M059J (cell line): Measurements from ENCODE around the gene SEMA4F. TPM values are rescaled to one million over a fixed set of nuclear protein-coding genes. Genes with fewer than 3 reads are reported as not detected.

Experiments
- DNase-seq: peaks from one replicate; pipeline ENCODE4 v3.0.0-alpha.2; 2012; ENCODE audit warnings: low read depth
- total RNA-seq: library from RNA; depleted of rRNA; stranded (reverse); fragments of >200 nt; shearing (Covaris generic); gene quantifications from 2 replicates; pipeline ENCODE4 v1.2.3, GENCODE V29; 2014

SEMA4F gene
- total RNA-seq, 1 experiment from 2014 or later, result 7.6 TPM

DNA sequence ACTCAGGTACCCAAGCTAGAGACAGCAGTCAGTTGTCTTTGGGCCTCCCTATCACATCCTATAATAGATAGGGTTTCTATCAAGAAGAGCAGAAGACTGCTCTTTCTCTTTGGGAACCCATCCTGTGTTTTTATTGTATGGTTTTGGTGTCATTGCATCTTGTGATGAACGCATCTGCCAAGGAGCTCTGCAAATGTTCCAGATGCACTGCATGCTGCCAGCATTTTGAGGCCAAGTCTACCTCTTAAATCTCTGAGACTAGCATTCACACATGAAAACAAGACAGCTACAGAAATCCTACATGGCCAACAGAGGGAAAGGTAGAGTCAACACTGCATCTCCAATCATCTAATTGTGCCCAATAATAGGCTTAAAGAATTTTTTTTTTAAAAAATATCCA, 14.0 kb downstream of the SEMA4F start:
- DNase-seq, result no peak

DNA sequence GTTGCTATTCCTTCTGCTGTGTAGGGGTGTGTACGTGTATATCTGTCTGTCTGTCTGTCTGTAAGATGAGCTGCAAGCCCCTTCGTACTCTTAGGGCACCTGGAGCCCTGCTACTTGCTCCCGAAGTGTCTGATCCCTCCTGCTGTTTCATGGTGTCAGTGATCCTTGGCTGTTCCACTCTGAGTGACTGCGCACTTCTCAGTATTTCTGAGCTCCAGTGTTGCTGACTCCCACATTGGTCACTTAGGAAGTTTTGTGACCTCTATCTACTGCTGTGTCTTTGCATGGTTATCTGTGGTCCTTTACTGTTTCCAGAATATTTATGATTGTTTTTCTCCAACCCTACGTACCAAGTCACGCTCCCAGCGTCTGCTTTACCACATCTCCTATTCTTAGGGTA, 16.2 kb downstream of the SEMA4F start:
- DNase-seq, result no peak

- peak; percentile 78 for DNase-seq
These were observed 17.4 kb downstream of the SEMA4F start for GRCh38 chr2:74671479-74671878.

DNA sequence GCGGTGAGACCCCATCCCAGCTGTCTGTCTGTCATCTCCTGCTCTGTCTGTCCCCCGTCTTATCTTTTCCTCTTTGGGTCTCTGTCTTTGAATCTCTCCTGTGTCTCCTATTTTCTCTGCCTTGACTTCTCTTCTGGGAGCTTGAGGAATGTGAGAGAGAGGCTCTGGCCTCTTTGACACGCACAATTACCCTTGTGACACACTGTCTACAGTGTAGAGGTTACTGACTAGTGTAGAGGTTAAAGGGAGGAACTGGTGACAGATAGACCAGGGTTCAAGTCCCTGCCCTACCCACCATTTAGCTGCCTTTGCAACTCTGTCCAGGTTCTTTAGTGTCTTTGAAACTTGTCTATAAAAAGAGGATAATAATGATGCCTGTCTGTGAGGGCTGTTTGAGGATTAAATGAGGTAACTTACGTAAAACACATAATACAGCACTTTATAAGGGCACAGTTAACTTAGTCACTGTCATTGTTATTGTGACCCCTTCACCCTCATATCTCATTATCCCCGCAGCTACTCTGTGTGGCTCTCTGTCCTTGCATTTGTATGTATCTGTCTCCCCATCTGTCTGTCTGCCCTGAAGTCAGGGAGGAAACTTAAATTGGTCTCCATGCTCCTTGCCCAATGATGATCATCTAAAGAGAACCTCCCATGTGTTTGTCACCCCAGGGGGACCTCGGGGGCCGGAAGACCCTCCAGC, 19.9 kb downstream of the SEMA4F start:
- DNase-seq, result no peak

- DNase-seq, result no peak
These were observed 21.0 kb downstream of the SEMA4F start for GRCh38 chr2:74675090-74675489.

GRCh38 chr2:74676331-74676730, 22.3 kb downstream of the SEMA4F start:
- no peak for DNase-seq

GRCh38 chr2:74679615-74680014, 25.6 kb downstream of the SEMA4F start:
- no peak for DNase-seq

- DNase-seq, result no peak
These were observed 28.5 kb downstream of the SEMA4F start for GRCh38 chr2:74682501-74682900.

GRCh38 chr2:74685408-74685807, 31.4 kb downstream of the SEMA4F start:
- DNase-seq, result peak; percentile 56

GRCh38 chr2:74688881-74689280, 34.8 kb downstream of the SEMA4F start:
- DNase-seq, result no peak

GRCh38 chr2:74689671-74690070, 35.6 kb downstream of the SEMA4F start:
- no peak for DNase-seq

- DNase-seq, result peak; percentile 67
These were observed 36.5 kb downstream of the SEMA4F start for GRCh38 chr2:74690571-74690970.

DNA sequence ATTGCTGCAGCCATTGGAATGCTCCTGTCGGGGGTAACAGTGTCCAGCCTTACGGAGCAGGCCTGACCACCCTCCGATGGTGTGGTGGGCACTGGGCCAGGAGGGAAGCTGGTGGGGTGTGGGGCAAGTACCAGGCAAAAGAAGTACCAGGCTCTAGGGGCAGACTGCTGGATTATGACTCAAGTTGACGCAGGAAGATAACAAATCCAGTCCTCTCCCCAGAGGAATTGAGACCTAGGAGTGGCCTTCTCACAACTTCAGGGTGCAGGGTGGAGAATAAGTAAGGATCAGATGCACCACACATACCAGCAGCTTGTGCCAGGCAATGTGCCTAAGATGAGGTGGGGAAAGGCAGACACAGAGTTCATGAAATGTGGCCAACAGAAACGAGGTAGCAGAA, 37.9 kb downstream of the SEMA4F start:
- DNase-seq, result no peak

GRCh38 chr2:74693213-74693612, 39.2 kb downstream of the SEMA4F start:
- DNase-seq, result no peak

GRCh38 chr2:74693668-74694067, 39.6 kb downstream of the SEMA4F start:
- no peak for DNase-seq

- DNase-seq, result no peak
These were observed 40.2 kb downstream of the SEMA4F start for GRCh38 chr2:74694281-74694680.

GRCh38 chr2:74695663-74696062, 41.6 kb downstream of the SEMA4F start:
- no peak for DNase-seq

- no peak for DNase-seq
These were observed 42.8 kb downstream of the SEMA4F start for GRCh38 chr2:74696829-74697228.

DNA sequence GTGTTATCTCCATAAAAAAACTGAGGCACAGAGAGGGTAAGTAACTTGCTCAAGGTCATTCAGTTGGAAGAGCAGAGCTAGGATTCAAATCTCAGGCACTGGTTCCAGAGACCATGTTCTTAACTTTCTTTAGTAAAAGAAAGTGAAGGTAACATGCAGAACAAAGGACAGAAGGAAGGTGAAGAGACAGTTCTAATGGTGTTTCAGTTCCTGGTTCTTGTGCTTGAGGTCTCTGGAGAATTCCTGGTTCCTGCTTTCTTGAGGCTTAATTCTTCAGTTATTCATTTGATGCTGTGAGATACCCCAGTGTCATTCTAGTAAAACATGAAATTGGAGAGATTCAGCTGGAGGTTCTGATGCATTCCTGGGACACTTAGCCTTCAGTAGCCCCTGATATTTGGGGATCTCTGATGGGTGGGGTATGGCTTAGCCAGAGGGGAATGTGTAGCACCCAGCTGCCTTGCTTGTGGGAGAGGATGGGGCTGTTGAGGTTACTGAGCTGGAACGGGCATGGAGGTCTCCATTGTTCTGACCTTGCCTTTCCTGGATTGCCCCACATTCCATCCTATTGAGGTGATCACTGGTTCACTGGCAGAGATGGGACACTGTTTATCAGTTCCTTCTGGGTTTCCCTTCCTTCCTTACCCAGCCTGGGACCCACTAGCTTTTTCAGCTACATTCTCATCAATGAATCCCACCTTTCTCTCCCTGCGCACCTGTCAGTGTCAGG, 46.8 kb downstream of the SEMA4F start:
- DNase-seq, result no peak

DNA sequence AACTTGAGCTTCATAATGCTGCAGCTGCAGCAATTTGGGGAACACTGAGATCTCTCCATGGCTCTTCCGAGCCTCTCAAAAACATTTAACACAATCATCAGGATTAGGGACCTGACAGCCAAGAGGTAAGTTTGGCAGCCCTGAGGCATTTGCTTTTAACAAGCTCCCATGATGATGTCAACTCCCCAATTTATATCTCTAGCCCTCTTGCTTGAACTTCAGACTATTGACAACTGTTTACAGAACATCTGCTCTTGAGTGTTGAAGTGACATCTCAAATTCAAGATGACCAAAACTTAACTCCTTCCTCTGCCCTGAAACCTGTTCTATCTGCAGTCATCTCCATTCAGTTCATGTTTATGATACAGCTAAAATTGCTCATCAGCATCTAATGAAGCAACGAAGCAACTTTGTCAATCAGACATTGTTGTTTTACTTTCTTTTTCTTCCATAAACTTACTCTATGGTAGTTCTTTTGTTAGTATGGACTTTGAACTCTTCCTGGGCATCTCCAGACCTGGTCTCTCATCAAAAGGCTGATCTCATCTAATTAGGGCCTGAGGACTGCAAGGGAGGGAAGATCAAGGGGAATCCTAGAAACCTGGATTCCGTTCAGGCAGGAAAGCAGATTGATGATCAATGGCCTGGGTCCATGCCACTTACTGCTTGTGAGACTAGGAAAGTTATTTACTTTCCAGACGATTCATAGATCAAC, 48.1 kb downstream of the SEMA4F start:
- DNase-seq, result no peak

DNA sequence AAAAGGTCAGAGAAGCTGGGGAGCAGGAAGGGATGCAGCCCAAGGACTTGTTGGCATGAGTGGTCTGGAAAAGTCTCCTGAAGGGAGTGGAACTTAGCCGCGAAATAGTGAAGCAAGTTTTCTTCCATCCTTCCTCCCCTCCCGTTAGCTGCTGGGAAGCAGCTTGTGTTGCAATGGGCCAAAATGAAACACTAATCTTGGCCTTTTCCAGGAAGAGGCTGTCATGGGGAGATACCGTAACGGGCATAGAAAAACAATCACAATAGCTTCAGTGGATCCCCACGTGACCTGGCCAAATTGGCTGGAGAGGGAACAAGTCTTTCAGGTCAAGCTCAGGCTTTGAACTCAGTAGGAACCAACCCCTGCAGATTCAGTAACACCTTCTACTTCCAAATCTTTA, 49.3 kb downstream of the SEMA4F start:
- DNase-seq, result no peak

GRCh38 chr2:74704216-74704615, 50.2 kb downstream of the SEMA4F start:
- no peak for DNase-seq

- no peak for DNase-seq
These were observed 52.7 kb downstream of the SEMA4F start for GRCh38 chr2:74706741-74707140.
